ENCODE measurements around the gene GAS7. TPM values are rescaled to one million over a fixed set of nuclear protein-coding genes. Genes with fewer than 3 reads are reported as not detected.

GAS7 gene
- total RNA-seq, 1 experiment from 2014 or later = 4.1 TPM

GRCh38 chr17:9974448-9975381 is 223.7 kb downstream of the GAS7 start:
- no peaks in the 10 kb centered on the region for H3K27me3 ChIP-seq (ENCODE audit: insufficient read depth, low read length)
- H2AFZ ChIP-seq (ENCODE audit: low read depth, low read length, poor library complexity, severe bottlenecking) = no peak overlapping the region
- no peaks in the 10 kb centered on the region for H4K20me1 ChIP-seq (ENCODE audit: insufficient read depth)
- ChIA-PET CTCF (interaction anchor here (0.6 kb wide), 1 partner anchor 9 kb away, joined by 4 read pairs; no protein-coding TSS in a partner anchor), POLR2A (no interaction called here), RAD21 (ENCODE audit: low non-redundant PET in 1 of 2, low total read pairs in 2 of 2, uncharacterized antibody in 2 of 2, unreplicated experiment in 2 of 2) (no interaction called here)
- TF ChIP-seq CBX3 (IDR thresholded peaks at IDR 0.05; ENCODE audit: low read depth) = no peak
- TF ChIP-seq FOSL1 (IDR thresholded peaks at IDR 0.05; ENCODE audit: low read depth) = no peak
- TF ChIP-seq, protein P1, sequence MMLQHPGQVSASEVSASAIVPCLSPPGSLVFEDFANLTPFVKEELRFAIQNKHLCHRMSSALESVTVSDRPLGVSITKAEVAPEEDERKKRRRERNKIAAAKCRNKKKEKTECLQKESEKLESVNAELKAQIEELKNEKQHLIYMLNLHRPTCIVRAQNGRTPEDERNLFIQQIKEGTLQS (IDR thresholded peaks at IDR 0.05) = no peak
- TF ChIP-seq EZH2phosphoT487 (IDR thresholded peaks at IDR 0.05; ENCODE audit: borderline replicate concordance) = no peak
- H3K4me1 ChIP-seq (ENCODE audit: control insufficient read depth in 1 of 2, insufficient read depth in 2 of 2, low read length in 2 of 2) = peaks cover 8 to 9% of the 10 kb centered on the region in 2 experiments
- H3K4me3 ChIP-seq (replicated peaks in 1 of 2; ENCODE audit: low read depth in 1 of 2, low read length in 2 of 2) = no peak overlapping the region
- no peak overlapping the region for H3K4me2 ChIP-seq (ENCODE audit: low read length)
- ATAC-seq (no peak), DNase-seq (ENCODE audit: low read depth, low spot score) (no peak)
- H3K36me3 ChIP-seq (ENCODE audit: control insufficient read depth in 1 of 2, insufficient read depth in 2 of 2, low read length in 2 of 2) = no peaks in the 10 kb centered on the region
- no peak overlapping the region for H3K9ac ChIP-seq (ENCODE audit: low read length)
- H3K9me3 ChIP-seq (ENCODE audit: control insufficient read depth in 1 of 2, insufficient read depth in 1 of 2, low read depth in 1 of 2, low read length in 2 of 2) = no peaks in the 10 kb centered on the region
- no TSS peak for BruUV-seq (replicated peaks)
- intact Hi-C loops (cut with micrococcal nuclease) = no loop called here
- H3K27ac ChIP-seq (ENCODE audit: low read depth, low read length) = no peak overlapping the region
- no peaks in the 10 kb centered on the region for H3K79me2 ChIP-seq (ENCODE audit: insufficient read depth, low read length)
- no peaks in the 10 kb centered on the region for H3K9me2 ChIP-seq (ENCODE audit: insufficient read depth)

GRCh38 chr17:9973669-9974447 is 224.5 kb downstream of the GAS7 start:
- ChIA-PET RAD21 (ENCODE audit: low non-redundant PET in 1 of 2, low total read pairs in 2 of 2, uncharacterized antibody in 2 of 2, unreplicated experiment in 2 of 2) (no interaction called here), CTCF (interaction anchor here (0.6 kb wide), 1 partner anchor 8 kb away, joined by 4 read pairs; no protein-coding TSS in a partner anchor), POLR2A (no interaction called here)
- no peak overlapping the region for H2AFZ ChIP-seq (ENCODE audit: low read depth, low read length, poor library complexity, severe bottlenecking)
- TF ChIP-seq YY1 (IDR thresholded peaks at IDR 0.05; ENCODE audit: extremely low read depth, insufficient replicate concordance, low read depth, low read length) = no peak
- H3K4me2 ChIP-seq (ENCODE audit: low read length) = no peak overlapping the region
- intact Hi-C loops (cut with micrococcal nuclease) = no loop called here
- H3K4me3 ChIP-seq (replicated peaks in 1 of 2; ENCODE audit: low read depth in 1 of 2, low read length in 2 of 2) = no peak overlapping the region
- DNase-seq (ENCODE audit: low read depth, low spot score) = no peak
- H3K9me2 ChIP-seq (ENCODE audit: insufficient read depth) = no peaks in the 10 kb centered on the region
- H3K79me2 ChIP-seq (ENCODE audit: insufficient read depth, low read length) = no peaks in the 10 kb centered on the region
- no peak overlapping the region for H3K27ac ChIP-seq (ENCODE audit: low read depth, low read length)
- BruUV-seq (replicated peaks) = no TSS peak
- no peaks in the 10 kb centered on the region for H3K27me3 ChIP-seq (ENCODE audit: insufficient read depth, low read length)
- H3K36me3 ChIP-seq (ENCODE audit: control insufficient read depth in 1 of 2, insufficient read depth in 2 of 2, low read length in 2 of 2) = no peaks in the 10 kb centered on the region
- H4K20me1 ChIP-seq (ENCODE audit: insufficient read depth) = no peaks in the 10 kb centered on the region
- H3K4me1 ChIP-seq (ENCODE audit: control insufficient read depth in 1 of 2, insufficient read depth in 2 of 2, low read length in 2 of 2) = peaks cover 8 to 9% of the 10 kb centered on the region in 2 experiments
- no peaks in the 10 kb centered on the region for H3K9me3 ChIP-seq (ENCODE audit: control insufficient read depth in 1 of 2, insufficient read depth in 1 of 2, low read depth in 1 of 2, low read length in 2 of 2)
- no peak for ATAC-seq
- no peak overlapping the region for H3K9ac ChIP-seq (ENCODE audit: low read length)

All from HCT116 (cell line).